CD14-positive monocyte (primary cell): ENCODE results near the gene LARP1. TPM values are rescaled to one million over a fixed set of nuclear protein-coding genes. Genes with fewer than 3 reads are reported as not detected.
A peak's percentile ranks its signal among the peaks of the same experiment; 100 is the strongest.

Experiments used
- DNase-seq, 3 donors: peaks; one replicate each; pipeline ENCODE4 v3.0.0-alpha.2; 2011 to 2022
- H2AFZ ChIP-seq: 2 replicates; pipeline ENCODE4 v1.6.0; 2012; ENCODE audit warnings: mild to moderate bottlenecking, low read depth, low read length, inconsistent platforms; ENCODE audit not compliant: insufficient read depth, poor library complexity, severe bottlenecking
- H3K27ac ChIP-seq, 2 donors: 1 replicate in 1 of 2; 2 replicates in 1 of 2; pipeline ENCODE4 v1.5.1; 2012 to 2013; ENCODE audit warnings: low read length in 2 of 2, control low read depth in 1 of 2, inconsistent platforms in 1 of 2, low read depth in 1 of 2, mild to moderate bottlenecking in 1 of 2
- H3K27me3 ChIP-seq, 2 donors: one replicate each; pipeline versions ENCODE4 v1.6.0 to v1.6.1; 2011 to 2013; ENCODE audit warnings: low read length in 2 of 2; ENCODE audit not compliant: control insufficient read depth in 2 of 2, insufficient read depth in 2 of 2
- H3K36me3 ChIP-seq, 2 donors: replicated peaks in 1 of 2; 1 replicate in 1 of 2; 2 replicates in 1 of 2; pipeline versions ENCODE4 v1.5.1 to v1.6.1; 2012 to 2013; ENCODE audit warnings: low read length in 2 of 2, control low read depth in 1 of 2, inconsistent platforms in 1 of 2, mild to moderate bottlenecking in 1 of 2; ENCODE audit not compliant: insufficient read depth in 2 of 2, control insufficient read depth in 1 of 2
- H3K4me1 ChIP-seq, 2 donors: 1 replicate in 1 of 2; 2 replicates in 1 of 2; pipeline versions ENCODE4 v1.5.1 to v1.6.1; 2012 to 2013; ENCODE audit warnings: low read length in 2 of 2, control low read depth in 1 of 2, inconsistent platforms in 1 of 2, mild to moderate bottlenecking in 1 of 2, moderate library complexity in 1 of 2; ENCODE audit not compliant: insufficient read depth in 2 of 2, control insufficient read depth in 1 of 2
- H3K4me2 ChIP-seq: replicated peaks from 2 replicates; pipeline ENCODE3; 2012; ENCODE audit warnings: low read length, moderate library complexity, mild to moderate bottlenecking; ENCODE audit not compliant: poor library complexity, severe bottlenecking; ENCODE audit errors: extremely low read depth
- H3K4me3 ChIP-seq, 3 experiments: fragments of 200-600 bp in 1 of 3; sonication (generic) in 1 of 3; replicated peaks in 1 of 3; 1 replicate in 2 of 3; 2 replicates in 1 of 3; pipeline ENCODE4 v1.5.1; 2011 to 2013; ENCODE audit warnings: low read length in 3 of 3, mild to moderate bottlenecking in 3 of 3, control low read depth in 2 of 3, low read depth in 2 of 3, inconsistent platforms in 1 of 3, moderate library complexity in 1 of 3
- H3K79me2 ChIP-seq: 2 replicates; pipeline ENCODE4 v1.6.0; 2012; ENCODE audit warnings: mild to moderate bottlenecking, control low read depth, inconsistent platforms, low read length, moderate library complexity; ENCODE audit not compliant: insufficient read depth
- H3K9ac ChIP-seq: 2 replicates; pipeline ENCODE4 v1.6.0; 2017; ENCODE audit warnings: low read length, mild to moderate bottlenecking; ENCODE audit not compliant: insufficient read depth, poor library complexity, severe bottlenecking
- H3K9me3 ChIP-seq, 2 donors: replicated peaks in 1 of 2; 1 replicate in 1 of 2; 2 replicates in 1 of 2; pipeline versions ENCODE4 v1.5.1 to v1.6.1; 2012 to 2013; ENCODE audit warnings: low read length in 2 of 2, control low read depth in 1 of 2; ENCODE audit not compliant: control insufficient read depth in 1 of 2, insufficient read depth in 1 of 2
- H4K20me1 ChIP-seq: 2 replicates; pipeline ENCODE4 v1.6.0; 2012; ENCODE audit warnings: mild to moderate bottlenecking, low read length, control low read depth, moderate library complexity; ENCODE audit not compliant: insufficient read depth
- H3K27ac Mint-ChIP-seq, 7 donors: one replicate each; pipeline ENCODE4 v1.8.0; 2020; ENCODE audit warnings: mild to moderate bottlenecking in 7 of 7, mixed read lengths in 7 of 7, moderate library complexity in 6 of 7, inconsistent platforms in 2 of 7
- H3K27me3 Mint-ChIP-seq, 3 donors: one replicate each; pipeline ENCODE4 v1.8.0; 2021 to 2022; ENCODE audit warnings: low read depth in 3 of 3, mild to moderate bottlenecking in 3 of 3, mixed read lengths in 3 of 3, moderate library complexity in 3 of 3, inconsistent platforms in 1 of 3
- H3K36me3 Mint-ChIP-seq, 2 donors: one replicate each; pipeline ENCODE4 v1.8.0; 2020; ENCODE audit warnings: mixed read lengths in 2 of 2, inconsistent platforms in 1 of 2, mild to moderate bottlenecking in 1 of 2
- H3K4me1 Mint-ChIP-seq: one replicate; pipeline ENCODE4 v1.8.0; 2020; ENCODE audit warnings: mild to moderate bottlenecking, mixed read lengths
- H3K4me3 Mint-ChIP-seq, 2 donors: one replicate each; pipeline ENCODE4 v1.8.0; 2020; ENCODE audit warnings: mild to moderate bottlenecking in 2 of 2, mixed read lengths in 2 of 2, moderate library complexity in 1 of 2
- H3K9me3 Mint-ChIP-seq, 7 donors: one replicate each; pipeline ENCODE4 v1.8.0; 2020 to 2022; ENCODE audit warnings: mixed read lengths in 7 of 7, mild to moderate bottlenecking in 6 of 7, moderate library complexity in 6 of 7, inconsistent platforms in 2 of 7
- CTCF ChIP-seq: fragments of 200-600 bp; IDR thresholded peaks from one replicate; pipeline ENCODE4 v1.8.0; 2022; ENCODE audit warnings: antibody characterized with exemption, mild to moderate bottlenecking
- WGBS: methylation state at CpG from one replicate; pipeline ENCODE4 v1.1.5; 2013; ENCODE audit warnings: missing lambda C conversion rate; ENCODE audit not compliant: insufficient coverage; 5-methylcytosine and 5-hydroxymethylcytosine counted together
- intact Hi-C, 2 donors: fragments of 100-400 bp; cut with micrococcal nuclease; formaldehyde crosslinking; loops; one replicate each; pipeline versions ENCODE4 v1.15.0 to v1.15.1; 2023
- polyA plus RNA-seq, 3 donors: library from polyadenylated mRNA; depleted of rRNA in 1 of 3; unstranded in 2 of 3; stranded (reverse) in 1 of 3; fragments of 300-500 nt in 2 of 3; fragments of >200 nt in 1 of 3; fragmentation: Illumina TruSeq in 2 of 3; gene quantifications; 1 replicate in 2 of 3; 2 replicates in 1 of 3; pipeline ENCODE4 v1.2.3, GENCODE V29; 2012 to 2021

Gene LARP1
- polyA plus RNA-seq, 3 donors, result 4.7 to 55.0 (median 5.8) TPM

GRCh38 chr5:154793599-154794524 is 38.7 kb downstream of the LARP1 start:
- Histone ChIP-seq H3K79me2 (peaks cover 27% of the 10 kb centered on the region), H3K4me3 (no peak overlapping the region), H4K20me1 (peaks cover 55% of the 10 kb centered on the region), H3K27me3 (no peaks in the 10 kb centered on the region), H3K4me2 (no peak overlapping the region), H3K9ac (no peak overlapping the region), H2AFZ (no peak overlapping the region), H3K27ac (peak overlapping the region in 1 of 2 donors; percentile 53), H3K36me3 (peaks cover 68 to 88% of the 10 kb centered on the region in 2 donors), H3K9me3 (no peaks in the 10 kb centered on the region), H3K4me1 (no peaks in the 10 kb centered on the region)
- Mint-ChIP-seq H3K4me3 (no peak overlapping the region), H3K27ac (peak overlapping the region in 5 of 7 donors; percentile 11 to 74 (median 37)), H3K36me3 (peaks cover 73 to 81% of the 10 kb centered on the region in 2 donors), H3K9me3 (no peaks in the 10 kb centered on the region), H3K4me1 (no peaks in the 10 kb centered on the region), H3K27me3 (peaks cover 0 to 1% (median 0%) of the 10 kb centered on the region in 3 donors)
- no peak for DNase-seq
- TF ChIP-seq CTCF, result no peak
- intact Hi-C loops, result no loop called here
- WGBS, result 93% methylated on average over 20 of the region's 32 CpGs

- Histone ChIP-seq H3K4me1 (no peaks in the 10 kb centered on the region), H3K9me3 (no peaks in the 10 kb centered on the region), H3K79me2 (peaks cover 19% of the 10 kb centered on the region), H3K27ac (peak overlapping the region in 1 of 2 donors; percentile 2), H2AFZ (no peak overlapping the region), H3K9ac (no peak overlapping the region), H3K36me3 (peaks cover 76 to 95% of the 10 kb centered on the region in 2 donors), H3K4me3 (no peak overlapping the region), H3K27me3 (no peaks in the 10 kb centered on the region), H3K4me2 (no peak overlapping the region), H4K20me1 (peaks cover 50% of the 10 kb centered on the region)
- intact Hi-C loops, result no loop called here
- Mint-ChIP-seq H3K36me3 (peaks cover 80 to 89% of the 10 kb centered on the region in 2 donors), H3K9me3 (no peaks in the 10 kb centered on the region), H3K4me1 (no peaks in the 10 kb centered on the region), H3K4me3 (no peak overlapping the region), H3K27me3 (peaks cover 0 to 1% (median 0%) of the 10 kb centered on the region in 3 donors), H3K27ac (peak overlapping the region in 5 of 7 donors; percentile 0 to 77 (median 51))
- TF ChIP-seq CTCF, result no peak
- 98% methylated on average over 6 of the region's 7 CpGs for WGBS
- no peak for DNase-seq
Measured at GRCh38 chr5:154794525-154795234, 39.5 kb downstream of the LARP1 start.
